ENCODE results near the gene CRYBA1. TPM values are rescaled to one million over a fixed set of nuclear protein-coding genes. Genes with fewer than 3 reads are reported as not detected.

Gene CRYBA1
- total RNA-seq, 1 experiment from 2014 or later: not detected

- no peaks in the 10 kb centered on the region for H3K36me3 Mint-ChIP-seq (ENCODE audit: insufficient read depth, unreplicated experiment)
- H3K27ac Mint-ChIP-seq (ENCODE audit: unreplicated experiment): no peak overlapping the region
- H3K27me3 Mint-ChIP-seq (ENCODE audit: unreplicated experiment): peaks cover 10% of the 10 kb centered on the region
- BruUV-seq (replicated peaks): no TSS peak
- H3K4me3 Mint-ChIP-seq (ENCODE audit: low read depth, unreplicated experiment): no peak overlapping the region
- CTCF ChIA-PET: interaction anchor here (0.6 to 1.4 kb wide), 3 partner anchors 21 to 67 kb away, joined by 4 to 5 read pairs (median 5); no protein-coding TSS in a partner anchor
- no peak for TF ChIP-seq CTCF (IDR thresholded peaks at IDR 0.05; ENCODE audit: unreplicated experiment)
- intact Hi-C loops (cut with micrococcal nuclease; ENCODE audit: unreplicated experiment): no loop called here
- no peak for DNase-seq
- no peaks in the 10 kb centered on the region for H3K4me1 Mint-ChIP-seq (ENCODE audit: low read depth, unreplicated experiment)
- no peaks in the 10 kb centered on the region for H3K9me3 Mint-ChIP-seq (ENCODE audit: low read depth, unreplicated experiment)
Measured at GRCh38 chr17:29212681-29213121, 34.0 kb upstream of the CRYBA1 start.

GRCh38 chr17:29214215-29215146 lies 32.2 kb upstream of the CRYBA1 start:
- Mint-ChIP-seq H3K4me3 (ENCODE audit: low read depth, unreplicated experiment) (no peak overlapping the region), H3K36me3 (ENCODE audit: insufficient read depth, unreplicated experiment) (no peaks in the 10 kb centered on the region), H3K27ac (ENCODE audit: unreplicated experiment) (no peak overlapping the region), H3K27me3 (ENCODE audit: unreplicated experiment) (peaks cover 10% of the 10 kb centered on the region), H3K9me3 (ENCODE audit: low read depth, unreplicated experiment) (no peaks in the 10 kb centered on the region), H3K4me1 (ENCODE audit: low read depth, unreplicated experiment) (peaks cover 3% of the 10 kb centered on the region)
- no peak for TF ChIP-seq CTCF (IDR thresholded peaks at IDR 0.05; ENCODE audit: unreplicated experiment)
- no TSS peak for BruUV-seq (replicated peaks)
- intact Hi-C loops (cut with micrococcal nuclease; ENCODE audit: unreplicated experiment): no loop called here
- CTCF ChIA-PET: no interaction called here
- DNase-seq: no peak

- TF ChIP-seq CTCF (IDR thresholded peaks at IDR 0.05; ENCODE audit: unreplicated experiment): no peak
- no peak for DNase-seq
- BruUV-seq (replicated peaks): no TSS peak
- intact Hi-C loops (cut with micrococcal nuclease; ENCODE audit: unreplicated experiment): no loop called here
- H3K27ac Mint-ChIP-seq (ENCODE audit: unreplicated experiment): no peak overlapping the region
- peaks cover 8% of the 10 kb centered on the region for H3K4me1 Mint-ChIP-seq (ENCODE audit: low read depth, unreplicated experiment)
- peaks cover 10% of the 10 kb centered on the region for H3K27me3 Mint-ChIP-seq (ENCODE audit: unreplicated experiment)
- H3K4me3 Mint-ChIP-seq (ENCODE audit: low read depth, unreplicated experiment): no peak overlapping the region
- no peaks in the 10 kb centered on the region for H3K36me3 Mint-ChIP-seq (ENCODE audit: insufficient read depth, unreplicated experiment)
- CTCF ChIA-PET: no interaction called here
- no peaks in the 10 kb centered on the region for H3K9me3 Mint-ChIP-seq (ENCODE audit: low read depth, unreplicated experiment)
Measured at GRCh38 chr17:29215174-29215573, 31.5 kb upstream of the CRYBA1 start.

GRCh38 chr17:29215717-29216116 lies 30.9 kb upstream of the CRYBA1 start:
- H3K9me3 Mint-ChIP-seq (ENCODE audit: low read depth, unreplicated experiment): no peaks in the 10 kb centered on the region
- peaks cover 8% of the 10 kb centered on the region for H3K4me1 Mint-ChIP-seq (ENCODE audit: low read depth, unreplicated experiment)
- peaks cover 10% of the 10 kb centered on the region for H3K27me3 Mint-ChIP-seq (ENCODE audit: unreplicated experiment)
- H3K27ac Mint-ChIP-seq (ENCODE audit: unreplicated experiment): no peak overlapping the region
- no peak overlapping the region for H3K4me3 Mint-ChIP-seq (ENCODE audit: low read depth, unreplicated experiment)
- TF ChIP-seq CTCF (IDR thresholded peaks at IDR 0.05; ENCODE audit: unreplicated experiment): no peak
- no peaks in the 10 kb centered on the region for H3K36me3 Mint-ChIP-seq (ENCODE audit: insufficient read depth, unreplicated experiment)
- intact Hi-C loops (cut with micrococcal nuclease; ENCODE audit: unreplicated experiment): no loop called here
- CTCF ChIA-PET: interaction anchor here (0.6 to 0.7 kb wide), 2 partner anchors 286 to 565 kb away, joined by 3 read pairs; no protein-coding TSS in a partner anchor
- no peak for DNase-seq
- no TSS peak for BruUV-seq (replicated peaks)

Measured in Calu3 (cell line).